ENCODE measurements around the gene NRROS. TPM values are rescaled to one million over a fixed set of nuclear protein-coding genes. Genes with fewer than 3 reads are reported as not detected.

Gene NRROS
- total RNA-seq, 1 experiment from 2014 or later = 0.07 TPM

DNA sequence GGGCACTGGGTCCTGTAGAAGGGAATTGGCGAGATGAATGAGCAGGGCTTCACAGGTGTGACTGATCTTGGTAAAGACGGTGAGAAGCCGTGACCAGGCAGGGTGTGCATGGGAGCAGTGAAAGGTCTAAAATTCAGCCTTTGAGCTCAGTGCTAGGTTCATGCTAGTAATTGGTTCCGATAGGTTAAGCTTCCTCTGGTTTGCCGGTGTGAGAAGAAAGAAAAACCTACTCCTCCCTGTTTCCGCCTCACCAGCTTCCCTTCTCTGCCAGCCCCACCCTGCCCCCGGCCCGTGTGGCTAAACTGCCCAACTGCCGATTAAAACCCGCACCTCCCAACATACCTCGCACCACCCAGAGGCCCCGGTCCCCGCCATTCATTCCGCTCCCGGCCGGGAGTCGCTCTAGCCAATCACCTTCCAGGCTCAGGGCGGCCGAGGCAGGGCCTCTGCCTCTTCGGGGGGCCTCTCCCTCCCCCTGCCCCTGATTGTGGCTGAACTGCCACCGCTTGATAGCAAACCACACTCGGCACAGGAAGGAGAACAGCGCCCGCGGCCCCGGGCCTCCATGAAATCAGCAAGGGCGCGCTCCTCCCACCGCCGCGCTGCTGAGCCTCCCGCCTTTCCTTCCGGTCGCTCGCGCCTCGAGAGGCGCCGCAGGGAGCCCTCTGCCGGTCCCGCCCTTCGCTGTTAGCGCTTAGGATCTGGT is 7.3 kb upstream of the NRROS start:
- DNase-seq (peak; percentile 79), ATAC-seq (peak; percentile 86)
- H3K27ac ChIP-seq (ENCODE audit: low read length) = peak overlapping the region; percentile 60
- BruUV-seq (replicated peaks) = no TSS peak
- no peaks in the 10 kb centered on the region for H3K9me2 ChIP-seq (replicated peaks; ENCODE audit: low read length)
- H3K4me2 ChIP-seq (ENCODE audit: low read length) = peak overlapping the region; percentile 83
- H3K27me3 ChIP-seq (ENCODE audit: low read length) = no peaks in the 10 kb centered on the region
- no peaks in the 10 kb centered on the region for H3K79me2 ChIP-seq (ENCODE audit: low read length)
- H3K4me3 ChIP-seq (ENCODE audit: low read length) = peak overlapping the region; percentile 71
- ChIA-PET POLR2A (ENCODE audit: unreplicated experiment) (interaction anchor here (0.6 to 0.7 kb wide), 2 partner anchors 14 to 19 kb away, joined by 3 to 15 read pairs; no protein-coding TSS in a partner anchor), CTCF (interaction anchor here (0.5 to 1.1 kb wide), 2 partner anchors 23 to 177 kb away, joined by 3 to 6 read pairs; no protein-coding TSS in a partner anchor)
- peaks cover 24% of the 10 kb centered on the region for H3K4me1 ChIP-seq (ENCODE audit: insufficient read depth, low read length)
- H3K9me3 ChIP-seq (ENCODE audit: low read length) = no peaks in the 10 kb centered on the region
- no peaks in the 10 kb centered on the region for H3K36me3 ChIP-seq (ENCODE audit: low read depth, low read length)
- peak overlapping the region; percentile 88 for H2AFZ ChIP-seq (ENCODE audit: low read length)
- H4K20me1 ChIP-seq (ENCODE audit: low read length) = no peaks in the 10 kb centered on the region
- TF ChIP-seq EZH2phosphoT487 (IDR thresholded peaks at IDR 0.05; ENCODE audit: borderline replicate concordance, low read length) = no peak
- TF ChIP-seq, protein P1, sequence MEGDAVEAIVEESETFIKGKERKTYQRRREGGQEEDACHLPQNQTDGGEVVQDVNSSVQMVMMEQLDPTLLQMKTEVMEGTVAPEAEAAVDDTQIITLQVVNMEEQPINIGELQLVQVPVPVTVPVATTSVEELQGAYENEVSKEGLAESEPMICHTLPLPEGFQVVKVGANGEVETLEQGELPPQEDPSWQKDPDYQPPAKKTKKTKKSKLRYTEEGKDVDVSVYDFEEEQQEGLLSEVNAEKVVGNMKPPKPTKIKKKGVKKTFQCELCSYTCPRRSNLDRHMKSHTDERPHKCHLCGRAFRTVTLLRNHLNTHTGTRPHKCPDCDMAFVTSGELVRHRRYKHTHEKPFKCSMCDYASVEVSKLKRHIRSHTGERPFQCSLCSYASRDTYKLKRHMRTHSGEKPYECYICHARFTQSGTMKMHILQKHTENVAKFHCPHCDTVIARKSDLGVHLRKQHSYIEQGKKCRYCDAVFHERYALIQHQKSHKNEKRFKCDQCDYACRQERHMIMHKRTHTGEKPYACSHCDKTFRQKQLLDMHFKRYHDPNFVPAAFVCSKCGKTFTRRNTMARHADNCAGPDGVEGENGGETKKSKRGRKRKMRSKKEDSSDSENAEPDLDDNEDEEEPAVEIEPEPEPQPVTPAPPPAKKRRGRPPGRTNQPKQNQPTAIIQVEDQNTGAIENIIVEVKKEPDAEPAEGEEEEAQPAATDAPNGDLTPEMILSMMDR (conservative IDR thresholded peaks at IDR 0.05; ENCODE audit: low read depth, low read length) = peak; percentile 31; the same call in 1 of the 2 replicates
- intact Hi-C loops (cut with micrococcal nuclease) = no loop called here
- no peaks in the 10 kb centered on the region for H3F3A ChIP-seq (ENCODE audit: low read length, unreplicated experiment)
- H3K9ac ChIP-seq (ENCODE audit: low read length) = peak overlapping the region; percentile 87

DNA sequence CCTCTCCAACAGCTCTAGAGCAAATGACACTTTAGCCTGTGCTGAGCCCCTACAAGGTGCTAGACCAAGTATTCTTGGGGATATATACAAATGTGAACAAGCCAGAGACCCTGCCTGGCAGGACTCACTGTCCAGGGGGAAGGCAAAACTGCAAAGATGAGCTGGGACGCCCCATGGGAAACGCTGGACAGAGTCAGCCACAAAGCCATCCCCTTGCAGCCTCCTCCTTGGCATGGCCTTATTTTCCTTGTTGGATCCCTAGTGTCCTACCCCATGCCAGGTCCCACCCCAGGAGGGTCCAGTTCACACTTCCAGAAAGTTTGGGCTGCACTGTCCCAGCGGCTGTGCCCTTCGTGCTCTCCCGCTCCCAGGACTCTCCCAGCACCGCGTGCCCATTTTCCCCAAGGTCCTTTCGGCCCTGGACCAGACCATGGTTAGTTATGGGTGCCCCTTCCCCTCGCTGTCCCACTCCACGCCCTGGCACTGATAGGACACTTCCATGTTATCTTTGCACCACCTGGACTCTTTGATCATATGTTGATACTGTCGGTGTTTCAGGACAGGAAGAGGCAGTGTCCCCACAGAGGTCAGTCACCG is 5.8 kb upstream of the NRROS start:
- no peaks in the 10 kb centered on the region for H3K79me2 ChIP-seq (ENCODE audit: low read length)
- no peaks in the 10 kb centered on the region for H3K9me3 ChIP-seq (ENCODE audit: low read length)
- no TSS peak for BruUV-seq (replicated peaks)
- no peak overlapping the region for H2AFZ ChIP-seq (ENCODE audit: low read length)
- H3K4me1 ChIP-seq (ENCODE audit: insufficient read depth, low read length) = peaks cover 15% of the 10 kb centered on the region; the same call in 1 of the 2 replicates
- no peak overlapping the region for H3K9ac ChIP-seq (ENCODE audit: low read length)
- H4K20me1 ChIP-seq (ENCODE audit: low read length) = no peaks in the 10 kb centered on the region
- H3K4me3 ChIP-seq (ENCODE audit: low read length) = no peak overlapping the region
- H3K4me2 ChIP-seq (ENCODE audit: low read length) = 0 out of 2 replicates have a peak overlapping the region, but pooled peaks have one; percentile 78
- intact Hi-C loops (cut with micrococcal nuclease) = no loop called here
- no peak overlapping the region for H3K27ac ChIP-seq (ENCODE audit: low read length)
- no peak for DNase-seq
- TF ChIP-seq EZH2 (IDR thresholded peaks at IDR 0.05; ENCODE audit: low read length, unreplicated experiment) = no peak
- H3K27me3 ChIP-seq (ENCODE audit: low read length) = 0 out of 2 replicates have a peak, but pooled peaks cover 2% of the 10 kb centered on the region
- no peak for ATAC-seq
- H3K9me2 ChIP-seq (replicated peaks; ENCODE audit: low read length) = no peaks in the 10 kb centered on the region
- ChIA-PET POLR2A (ENCODE audit: unreplicated experiment) (no interaction called here), CTCF (no interaction called here)
- H3F3A ChIP-seq (ENCODE audit: low read length, unreplicated experiment) = no peaks in the 10 kb centered on the region
- no peaks in the 10 kb centered on the region for H3K36me3 ChIP-seq (ENCODE audit: low read depth, low read length)

DNA sequence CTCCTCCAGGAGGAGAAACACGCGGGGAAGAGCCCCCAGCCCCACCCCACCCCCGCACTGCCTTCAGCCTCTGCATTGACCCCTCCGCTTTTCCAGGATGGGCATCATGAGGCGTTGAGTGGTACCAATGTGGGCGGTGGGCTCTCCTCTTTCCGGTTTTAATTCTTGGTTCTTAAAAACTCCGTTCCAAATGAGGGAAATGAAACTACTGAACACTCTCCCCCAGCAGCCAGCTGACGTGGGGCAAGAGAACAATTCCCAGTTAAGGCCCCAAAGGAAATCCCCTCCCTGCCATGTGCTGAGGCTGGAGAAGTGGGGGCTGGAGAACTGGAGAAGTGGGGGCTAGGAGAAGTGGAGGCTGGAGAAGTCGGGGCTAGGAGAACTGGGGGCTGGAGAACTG is 5.3 kb upstream of the NRROS start:
- no peaks in the 10 kb centered on the region for H3K36me3 ChIP-seq (ENCODE audit: low read depth, low read length)
- no peaks in the 10 kb centered on the region for H3K79me2 ChIP-seq (ENCODE audit: low read length)
- POLR2A ChIA-PET (ENCODE audit: unreplicated experiment) = no interaction called here
- BruUV-seq (replicated peaks) = no TSS peak
- intact Hi-C loops (cut with micrococcal nuclease) = no loop called here
- no peaks in the 10 kb centered on the region for H3F3A ChIP-seq (ENCODE audit: low read length, unreplicated experiment)
- H4K20me1 ChIP-seq (ENCODE audit: low read length) = no peaks in the 10 kb centered on the region
- CTCF ChIA-PET = no interaction called here
- no peak overlapping the region for H2AFZ ChIP-seq (ENCODE audit: low read length)
- no peak overlapping the region for H3K4me2 ChIP-seq (ENCODE audit: low read length)
- no peaks in the 10 kb centered on the region for H3K9me3 ChIP-seq (ENCODE audit: low read length)
- no peak for DNase-seq
- no peak for ATAC-seq
- H3K4me1 ChIP-seq (ENCODE audit: insufficient read depth, low read length) = peaks cover 15% of the 10 kb centered on the region; the same call in 1 of the 2 replicates
- H3K4me3 ChIP-seq (ENCODE audit: low read length) = no peak overlapping the region
- H3K9me2 ChIP-seq (replicated peaks; ENCODE audit: low read length) = no peaks in the 10 kb centered on the region
- H3K27me3 ChIP-seq (ENCODE audit: low read length) = peaks cover 8% of the 10 kb centered on the region; the same call in 1 of the 2 replicates
- H3K27ac ChIP-seq (ENCODE audit: low read length) = no peak overlapping the region
- H3K9ac ChIP-seq (ENCODE audit: low read length) = no peak overlapping the region
- no peak for TF ChIP-seq EZH2phosphoT487 (IDR thresholded peaks at IDR 0.05; ENCODE audit: borderline replicate concordance, low read length)
- TF ChIP-seq EZH2 (IDR thresholded peaks at IDR 0.05; ENCODE audit: low read length, unreplicated experiment) = no peak
- TF ChIP-seq, protein P1 (conservative IDR thresholded peaks at IDR 0.05; ENCODE audit: low read depth, low read length) = no peak

Measured in PC-3 (cell line).